ENCODE results near the gene ETV6.

- TF ChIP-seq CTCF (IDR thresholded peaks at IDR 0.05) = no peak
- no peak for TF ChIP-seq POLR2AphosphoS5 (IDR thresholded peaks at IDR 0.05)
- no peak for TF ChIP-seq POLR2A (IDR thresholded peaks at IDR 0.05)
Observed at GRCh38 chr12:11815397-11815796, 165.9 kb downstream of the ETV6 start.

All from upper lobe of left lung (tissue), 4 donors.